ENCODE data around the gene C19orf81.
A peak's percentile ranks its signal among the peaks of the same experiment; 100 is the strongest.

C19orf81 gene

DNA sequence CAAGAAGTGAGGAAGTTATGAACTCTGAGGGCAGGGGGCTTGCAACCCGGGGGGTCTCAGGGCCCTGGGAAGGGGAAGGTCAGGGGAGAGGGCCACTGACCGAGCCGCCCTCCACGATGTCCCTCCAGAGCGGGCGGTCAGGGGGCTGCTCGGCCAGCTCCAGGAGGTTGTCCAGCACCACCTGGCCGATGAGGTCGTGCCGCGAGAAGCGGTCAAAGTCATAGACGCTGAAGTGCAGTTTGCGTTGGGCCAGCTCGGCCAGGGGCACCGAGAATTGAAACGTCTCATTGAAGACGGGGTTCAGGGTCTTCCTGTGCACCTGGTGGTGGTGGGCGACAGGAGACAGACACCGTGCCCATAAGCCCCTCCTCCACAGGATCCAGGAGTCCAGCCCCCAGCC, 20.1 kb upstream of the C19orf81 start:
- H3K4me2 ChIP-seq = no peak overlapping the region

DNA sequence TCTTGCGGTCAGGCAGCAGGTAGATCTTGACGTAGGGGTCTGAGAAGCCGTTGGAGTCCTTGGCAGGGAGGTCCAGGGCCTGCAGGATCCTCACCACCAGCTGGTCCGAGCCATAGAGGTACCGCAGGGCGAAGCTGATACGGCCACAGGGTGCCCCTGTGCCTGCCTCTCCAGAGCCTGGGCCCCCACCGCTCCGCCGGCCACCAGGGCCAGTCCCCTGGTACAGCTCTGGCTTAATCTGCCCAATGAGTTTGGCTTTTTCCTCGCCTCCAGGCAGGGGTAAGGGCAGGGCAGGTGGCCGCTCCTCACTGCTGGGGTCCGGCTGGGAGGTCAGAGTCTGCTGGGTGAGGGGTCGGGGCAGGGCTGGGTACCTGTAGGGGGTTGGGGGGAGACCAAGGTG, 19.4 kb upstream of the C19orf81 start:
- Histone ChIP-seq H3K4me3 (no peak overlapping the region), H3K9ac (no peak overlapping the region), H3K27ac (no peak overlapping the region), H3K4me1 (no peaks in the 10 kb centered on the region), H4K20me1 (no peaks in the 10 kb centered on the region), H3K36me3 (no peaks in the 10 kb centered on the region), H3K9me3 (peaks cover 18% of the 10 kb centered on the region), H3K4me2 (no peak overlapping the region), H3K27me3 (no peaks in the 10 kb centered on the region)
- TF ChIP-seq Cebpa-rat (IDR thresholded peaks at IDR 0.05) = no peak

More for the DNA sequence above, 20.1 kb upstream of the C19orf81 start:
- no peaks in the 10 kb centered on the region for H3K27me3 ChIP-seq
- H3K9ac ChIP-seq = no peak overlapping the region
- H3K36me3 ChIP-seq = no peaks in the 10 kb centered on the region
- no peak for TF ChIP-seq Cebpa-rat (IDR thresholded peaks at IDR 0.05)
- H3K27ac ChIP-seq = no peak overlapping the region
- no peaks in the 10 kb centered on the region for H3K4me1 ChIP-seq
- H4K20me1 ChIP-seq = no peaks in the 10 kb centered on the region
- peaks cover 12% of the 10 kb centered on the region for H3K9me3 ChIP-seq
- no peak overlapping the region for H3K4me3 ChIP-seq

DNA sequence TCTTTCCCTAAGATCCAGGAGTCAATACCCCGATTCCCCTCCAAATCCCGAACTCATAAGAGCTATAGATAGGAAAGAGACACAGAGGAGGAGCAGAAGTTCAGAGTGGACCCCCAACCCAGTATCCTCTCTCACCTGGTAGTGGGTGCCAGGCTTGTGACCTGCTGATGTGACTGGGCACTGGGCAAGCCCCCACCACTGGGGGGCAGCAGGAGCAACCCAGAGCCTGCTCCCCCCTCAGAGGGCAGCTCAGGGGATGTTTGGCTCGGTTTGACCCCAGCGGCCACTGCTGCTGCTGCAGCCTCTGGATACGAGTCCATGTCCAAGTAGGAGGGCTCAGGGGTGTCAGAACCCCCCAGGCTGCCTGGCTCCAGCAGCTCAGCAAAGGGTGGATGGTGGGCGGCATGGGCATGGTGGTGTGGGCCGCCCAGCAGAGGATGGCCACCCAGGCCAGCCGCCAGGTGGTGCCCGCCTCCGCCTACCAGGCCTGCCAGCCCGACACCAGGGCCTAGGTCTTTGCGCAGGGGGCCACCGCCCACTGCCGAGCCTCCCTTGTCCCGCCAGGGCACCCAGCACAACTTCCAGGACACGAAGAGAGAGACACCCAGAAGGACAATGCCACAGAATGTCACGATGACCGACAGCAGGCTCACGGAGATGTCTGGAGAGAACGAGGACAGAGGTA, 17.0 kb upstream of the C19orf81 start:
- H3K27ac ChIP-seq = no peak overlapping the region
- H3K4me2 ChIP-seq = no peak overlapping the region
- TF ChIP-seq Cebpa-rat (IDR thresholded peaks at IDR 0.05) = no peak
- H4K20me1 ChIP-seq = no peaks in the 10 kb centered on the region
- no peaks in the 10 kb centered on the region for H3K4me1 ChIP-seq
- H3K9me3 ChIP-seq = peaks cover 28% of the 10 kb centered on the region
- no peaks in the 10 kb centered on the region for H3K27me3 ChIP-seq
- no peak overlapping the region for H3K9ac ChIP-seq
- no peaks in the 10 kb centered on the region for H3K36me3 ChIP-seq
- no peak overlapping the region for H3K4me3 ChIP-seq

DNA sequence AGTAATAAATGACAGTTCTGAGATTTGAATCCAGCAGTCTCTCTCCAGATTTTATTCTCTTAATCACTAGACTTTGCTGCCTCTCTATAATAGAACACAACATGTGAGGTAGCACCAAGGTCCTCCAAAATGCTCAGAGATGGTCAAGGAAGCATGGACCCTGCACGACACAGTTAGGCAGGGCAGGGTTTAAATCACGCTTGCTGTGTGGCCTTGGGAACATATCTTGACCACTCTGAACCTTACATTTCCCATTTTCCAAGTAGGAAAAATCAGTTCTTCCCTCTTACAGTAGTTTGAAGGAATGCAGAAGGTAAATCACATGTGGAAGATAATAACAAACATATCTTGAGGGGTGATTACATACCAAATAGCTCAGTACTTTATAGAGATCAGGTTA, 15.9 kb upstream of the C19orf81 start:
- Histone ChIP-seq H3K9ac (no peak overlapping the region), H3K4me1 (no peaks in the 10 kb centered on the region; the same call in 1 of the 2 replicates), H4K20me1 (no peaks in the 10 kb centered on the region), H3K4me2 (no peak overlapping the region), H3K36me3 (no peaks in the 10 kb centered on the region), H3K27me3 (no peaks in the 10 kb centered on the region), H3K9me3 (peaks cover 28% of the 10 kb centered on the region), H3K27ac (no peak overlapping the region), H3K4me3 (no peak overlapping the region)
- no peak for TF ChIP-seq Cebpa-rat (IDR thresholded peaks at IDR 0.05)

DNA sequence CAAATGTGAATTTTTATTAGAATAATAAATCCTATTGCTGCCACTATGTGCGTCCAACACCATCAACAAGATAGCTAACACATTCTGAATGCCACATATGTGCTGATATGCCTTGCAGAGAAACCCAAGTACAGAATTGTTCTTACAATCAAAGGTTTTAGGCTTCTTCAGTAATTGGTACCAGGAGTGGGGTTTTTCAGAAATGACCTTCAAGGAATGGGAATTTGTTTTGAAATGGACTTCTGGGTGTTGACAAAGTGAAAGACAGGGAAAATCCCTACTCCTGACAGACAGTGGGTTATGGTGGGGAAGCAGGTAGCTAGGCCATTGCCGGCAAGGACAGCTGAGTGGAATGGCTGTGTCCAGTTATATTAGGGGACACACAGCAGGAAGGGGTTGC, 15.3 kb upstream of the C19orf81 start:
- Histone ChIP-seq H3K9me3 (peaks cover 28% of the 10 kb centered on the region), H3K36me3 (no peaks in the 10 kb centered on the region), H3K27ac (no peak overlapping the region), H3K4me2 (no peak overlapping the region), H3K9ac (no peak overlapping the region), H3K27me3 (no peaks in the 10 kb centered on the region), H3K4me3 (no peak overlapping the region), H4K20me1 (no peaks in the 10 kb centered on the region), H3K4me1 (peaks cover 6% of the 10 kb centered on the region)
- no peak for TF ChIP-seq Cebpa-rat (IDR thresholded peaks at IDR 0.05)

DNA sequence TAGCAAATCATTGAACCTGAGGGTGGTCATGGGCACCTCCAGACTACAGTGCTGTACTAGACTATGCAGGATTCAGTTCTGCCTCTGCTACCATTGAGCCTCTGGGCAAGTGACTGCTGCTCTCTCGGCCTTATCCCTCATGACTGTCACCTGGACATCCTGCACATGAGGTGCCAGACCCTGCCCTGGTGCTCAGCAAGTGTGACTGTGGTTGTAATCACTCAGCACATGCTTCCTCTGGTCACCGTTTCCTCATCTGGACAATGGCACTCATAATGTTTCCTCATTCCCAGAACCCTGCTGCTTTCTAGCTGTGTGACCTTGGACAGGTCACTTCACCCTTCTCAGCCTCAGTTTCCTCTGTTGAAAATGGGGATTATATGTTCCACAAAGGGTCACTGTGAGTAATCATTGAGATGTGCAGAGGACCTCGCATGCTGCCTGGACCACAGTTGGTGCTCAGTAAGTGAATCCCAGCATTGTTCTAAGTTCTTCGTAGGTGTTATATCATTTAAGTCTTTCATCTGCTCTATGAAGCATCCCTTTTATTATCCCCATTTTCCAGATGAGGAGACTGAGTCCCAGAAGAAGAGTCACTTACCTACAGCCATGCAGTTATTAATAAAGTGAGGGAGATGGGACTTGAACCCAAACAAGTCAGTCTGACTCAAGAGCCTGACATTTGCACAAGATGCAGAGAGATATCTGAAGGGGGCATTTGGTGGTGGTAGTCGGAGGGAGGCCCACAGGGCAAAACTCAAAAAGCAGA, 12.7 kb upstream of the C19orf81 start:
- no peak for TF ChIP-seq Cebpa-rat (IDR thresholded peaks at IDR 0.05)
- H3K27me3 ChIP-seq = no peaks in the 10 kb centered on the region
- no peak overlapping the region for H3K27ac ChIP-seq
- H3K36me3 ChIP-seq = no peaks in the 10 kb centered on the region
- H3K4me1 ChIP-seq = peaks cover 12% of the 10 kb centered on the region
- H3K4me2 ChIP-seq = no peak overlapping the region
- H3K9me3 ChIP-seq = peaks cover 28% of the 10 kb centered on the region
- H3K9ac ChIP-seq = no peak overlapping the region
- H3K4me3 ChIP-seq = no peak overlapping the region
- no peaks in the 10 kb centered on the region for H4K20me1 ChIP-seq

DNA sequence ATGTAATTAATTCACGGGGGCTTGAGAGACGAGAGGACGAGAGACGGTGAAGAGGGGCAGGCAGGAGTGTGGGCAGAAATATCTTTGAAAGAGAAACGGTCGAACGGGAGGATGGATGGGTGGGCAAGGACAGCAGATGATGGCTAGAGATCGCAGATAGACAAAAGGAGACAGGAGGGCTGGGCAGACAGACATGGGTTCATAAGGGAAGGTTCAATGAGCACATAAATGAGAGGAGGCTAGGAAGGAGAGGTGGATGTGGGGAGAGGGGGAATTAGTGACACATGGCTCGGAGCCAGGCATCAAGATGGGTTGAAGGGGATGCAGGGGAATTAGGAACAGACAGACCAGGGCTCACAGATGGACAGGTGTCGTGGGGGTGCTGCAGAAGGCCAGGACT, 10.6 kb upstream of the C19orf81 start:
- Histone ChIP-seq H3K4me2 (peak overlapping the region; percentile 85), H3K4me1 (peaks cover 12% of the 10 kb centered on the region), H3K36me3 (no peaks in the 10 kb centered on the region), H3K27me3 (no peaks in the 10 kb centered on the region), H3K27ac (no peak overlapping the region), H3K9ac (no peak overlapping the region; the same call in 1 of the 2 replicates), H4K20me1 (no peaks in the 10 kb centered on the region), H3K9me3 (peaks cover 22% of the 10 kb centered on the region), H3K4me3 (peak overlapping the region; percentile 76)
- TF ChIP-seq Cebpa-rat (IDR thresholded peaks at IDR 0.05) = no peak

DNA sequence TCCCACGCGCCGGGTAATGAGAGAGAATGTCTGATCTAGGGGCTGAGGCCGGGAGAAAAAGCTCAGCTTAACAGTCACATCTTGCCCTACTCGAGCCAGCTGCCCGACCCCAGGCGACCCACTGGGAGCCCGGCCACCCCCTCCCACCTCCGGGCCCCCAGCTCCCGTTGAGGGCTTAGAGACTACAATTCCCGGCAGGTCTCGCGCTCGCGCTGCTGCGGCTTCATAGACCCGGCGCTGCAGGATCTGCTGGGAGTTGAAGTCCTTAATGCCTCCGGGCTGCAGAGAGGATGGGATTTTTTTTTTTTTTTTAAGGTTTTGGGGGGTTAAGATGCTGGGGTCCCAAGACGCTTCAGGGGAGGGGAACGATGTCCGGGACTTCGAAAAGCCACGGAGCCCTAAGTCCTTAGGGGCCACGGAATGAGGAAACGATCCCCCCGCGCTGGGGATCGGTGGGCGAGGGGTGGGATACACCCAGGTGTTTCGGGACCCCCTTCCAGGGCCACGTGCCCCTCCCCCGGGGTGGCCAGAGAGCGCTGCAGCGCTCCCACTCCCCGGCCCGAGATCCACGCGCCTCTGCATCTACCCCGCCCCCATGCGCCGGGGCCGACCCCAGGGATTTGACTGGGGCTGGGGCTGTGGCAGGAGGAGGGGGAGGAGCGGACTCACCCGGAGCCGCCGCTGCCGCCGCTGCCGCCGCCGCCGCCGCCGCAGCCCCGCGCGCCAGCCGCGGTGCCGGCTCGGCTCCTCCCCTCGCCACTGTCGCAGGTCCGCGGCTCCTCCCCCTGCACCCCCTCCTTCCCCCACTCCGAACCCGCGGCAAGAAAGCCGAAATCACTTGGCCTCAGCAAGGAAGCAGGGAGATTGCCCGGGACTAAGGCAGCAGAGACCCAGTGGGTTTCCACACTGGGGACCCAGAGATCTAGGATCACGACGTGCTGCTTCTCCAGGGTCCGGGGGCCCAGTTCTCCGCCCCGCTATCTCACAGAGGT, 9.8 kb upstream of the C19orf81 start, which contains the start of gene SYT3:
SYT3 (minus strand) TSS at position 761 of the 992 bp plus-strand sequence. CDS start 2,470 bp downstream, outside the sequence.
- Histone ChIP-seq H3K4me1 (peaks cover 12% of the 10 kb centered on the region), H3K27ac (peak within 1 kb of the TSS; percentile 82), H4K20me1 (no peaks in the 10 kb centered on the region), H3K36me3 (no peaks in the 10 kb centered on the region), H3K27me3 (no peaks in the 10 kb centered on the region), H3K4me2 (peak within 1 kb of the TSS; percentile 85), H3K9me3 (peaks cover 14% of the 10 kb centered on the region), H3K4me3 (peak within 1 kb of the TSS; percentile 76), H3K9ac (peak within 1 kb of the TSS; percentile 79)
- TF ChIP-seq Cebpa-rat (IDR thresholded peaks at IDR 0.05) = no peak

DNA sequence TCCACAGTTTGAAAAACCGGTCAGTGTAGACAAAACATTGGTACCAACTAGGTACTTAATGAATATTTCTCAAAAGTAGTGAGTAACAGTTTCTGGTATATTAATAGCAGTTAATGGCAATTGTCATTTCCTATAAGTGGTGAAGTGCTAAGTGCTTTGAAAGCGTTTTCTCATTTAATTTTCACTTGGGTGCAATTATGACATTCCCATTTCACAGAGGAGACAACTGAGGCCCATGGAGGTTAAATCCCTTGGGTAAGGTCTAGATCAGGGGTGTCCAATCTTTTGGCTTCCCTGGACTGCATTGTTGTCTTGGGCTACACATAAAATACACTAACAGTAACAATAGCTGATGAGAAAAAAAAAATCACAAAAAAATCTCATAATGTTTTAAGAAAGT, 8.9 kb upstream of the C19orf81 start:
- H3K4me2 ChIP-seq = peak overlapping the region; percentile 85
- H3K4me1 ChIP-seq = peaks cover 12% of the 10 kb centered on the region
- H3K9ac ChIP-seq = peak overlapping the region; percentile 79
- no peak overlapping the region for H3K27ac ChIP-seq
- peak overlapping the region; percentile 76 for H3K4me3 ChIP-seq
- no peaks in the 10 kb centered on the region for H3K36me3 ChIP-seq
- TF ChIP-seq Cebpa-rat (IDR thresholded peaks at IDR 0.05) = no peak
- H3K27me3 ChIP-seq = no peaks in the 10 kb centered on the region
- H4K20me1 ChIP-seq = no peaks in the 10 kb centered on the region
- 0 out of 2 replicates have a peak, but pooled peaks cover 5% of the 10 kb centered on the region for H3K9me3 ChIP-seq

All from BLaER1 (cell line).